Left renal cortex interstitium (tissue), 4 donors: ENCODE results near the gene KREMEN1. TPM values are rescaled to one million over a fixed set of nuclear protein-coding genes. Genes with fewer than 3 reads are reported as not detected.

Experiments used
- DNase-seq, 4 donors: peaks; one replicate each; pipeline ENCODE4 v3.0.0-alpha.2; 2013; ENCODE audit warnings: low read depth in 4 of 4, low spot score in 2 of 4, missing footprints in 1 of 4
- polyA plus RNA-seq, 4 donors: library from polyadenylated mRNA; unstranded; fragments of 120-200 nt; gene quantifications; one replicate each; pipeline ENCODE4 v1.2.1, GENCODE V29; 2013; ENCODE audit not compliant: insufficient read length in 4 of 4

The KREMEN1 gene
- polyA plus RNA-seq, 4 donors = 23.5 to 24.9 (median 24.6) TPM

DNA sequence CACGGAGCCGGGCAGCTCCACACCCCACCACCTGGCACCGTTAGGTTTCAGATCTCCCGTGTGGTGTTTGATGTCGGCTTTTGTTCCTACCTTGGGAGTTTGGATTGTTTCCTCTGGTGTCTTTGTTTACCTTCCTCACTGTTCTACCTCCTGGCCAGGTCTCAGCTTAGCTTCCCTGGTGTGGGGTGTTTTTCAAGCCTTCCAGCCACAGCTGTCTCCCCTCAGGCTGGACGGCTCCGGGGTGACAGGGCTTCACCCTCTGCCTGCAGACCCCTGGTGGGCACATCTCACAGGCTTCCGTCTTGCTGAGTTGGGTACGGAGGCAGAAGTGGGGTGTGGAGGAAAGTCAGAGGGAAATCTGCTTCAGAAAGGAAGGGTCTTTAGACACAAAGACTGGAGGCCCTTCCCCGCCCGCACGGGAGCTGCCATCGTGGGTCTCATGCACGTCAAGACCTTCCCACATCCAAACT lies 73.3 kb downstream of the KREMEN1 start:
- no peak for DNase-seq

DNA sequence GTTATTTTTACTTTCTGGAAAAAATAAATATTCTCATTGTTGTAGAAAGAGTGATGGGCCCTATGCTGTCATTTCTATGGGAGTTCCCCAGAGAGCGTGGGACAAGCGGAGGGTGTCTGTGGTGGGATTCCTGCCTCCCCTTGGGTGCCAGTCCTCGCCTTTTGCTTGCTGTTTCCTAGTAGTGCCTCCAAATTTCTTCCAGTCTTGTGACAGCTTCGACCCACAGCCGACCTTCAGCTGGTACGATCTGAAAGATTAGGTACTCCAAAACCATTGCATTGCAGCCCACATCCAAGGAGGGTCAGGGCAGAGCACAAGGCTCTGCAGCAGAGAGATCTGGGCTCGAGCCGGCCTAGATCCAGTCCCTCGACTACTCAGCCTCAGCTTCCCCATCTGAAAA lies 73.9 kb downstream of the KREMEN1 start:
- DNase-seq = no peak

DNA sequence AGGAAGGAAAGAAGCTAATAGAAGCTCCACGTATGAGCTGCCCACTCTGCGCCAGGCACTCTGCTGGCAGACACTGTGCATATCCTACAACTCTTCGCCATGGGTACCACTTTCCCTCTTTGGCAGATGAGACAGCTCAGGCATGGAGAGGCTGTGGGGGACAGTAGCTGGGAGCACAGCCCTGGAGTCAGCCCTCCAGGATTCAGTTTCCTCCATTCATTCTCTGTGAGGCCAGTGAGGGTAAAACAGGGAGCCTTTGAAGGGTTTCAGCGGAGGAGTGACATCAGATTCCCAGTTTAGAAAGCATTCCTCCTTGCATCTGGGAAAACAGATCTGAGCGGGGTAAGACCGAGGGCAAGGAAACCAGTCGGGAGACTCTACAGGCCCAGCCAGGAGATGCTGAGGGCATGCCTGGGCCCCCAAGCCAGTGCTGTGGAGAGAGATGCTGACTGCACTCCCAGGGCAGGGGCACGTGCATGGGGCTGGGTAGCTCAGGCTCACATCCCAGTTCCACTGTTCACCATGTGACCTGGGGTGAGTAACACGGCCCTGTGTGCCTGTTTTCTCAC lies 74.6 kb downstream of the KREMEN1 start:
- DNase-seq = no peak

- no peak for DNase-seq
These were observed 75.2 kb downstream of the KREMEN1 start for GRCh38 chr22:29148036-29148435.

GRCh38 chr22:29148826-29149225 lies 76.0 kb downstream of the KREMEN1 start:
- no peak for DNase-seq

DNA sequence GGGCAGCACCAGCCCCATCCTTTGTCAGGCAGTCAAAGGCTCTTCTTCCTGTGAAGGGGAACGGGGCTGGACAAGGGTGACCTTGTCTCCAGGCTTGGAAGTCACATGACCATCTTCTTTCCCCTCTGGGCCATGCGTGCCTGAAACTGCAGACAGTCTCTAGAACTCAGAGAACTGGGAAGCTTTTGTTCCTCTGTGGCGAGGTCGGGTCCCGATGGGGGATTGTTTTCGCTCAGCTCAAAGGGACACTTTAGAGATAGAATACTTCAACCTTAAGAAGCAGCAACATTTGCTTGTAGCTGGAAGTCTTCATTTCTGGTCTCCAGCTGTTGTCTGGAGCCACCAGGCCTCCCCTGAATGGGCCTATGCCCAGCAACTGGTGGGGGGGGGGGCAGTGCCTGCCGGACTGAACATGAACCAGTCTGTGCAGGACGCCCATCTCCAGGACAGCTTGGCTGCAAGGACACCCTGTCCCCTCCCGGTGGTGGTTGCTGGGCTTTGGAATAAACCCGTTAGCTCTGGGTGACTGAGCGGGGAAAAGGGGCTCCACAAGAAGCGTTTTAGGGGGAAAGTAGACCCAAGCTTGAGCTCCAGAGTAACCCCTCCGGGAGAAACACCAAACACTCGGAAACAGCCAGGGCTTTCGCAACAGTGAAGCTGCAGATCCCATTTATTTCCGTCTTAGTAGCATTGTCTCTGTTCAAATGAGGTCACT lies 77.2 kb downstream of the KREMEN1 start:
- DNase-seq = no peak

DNA sequence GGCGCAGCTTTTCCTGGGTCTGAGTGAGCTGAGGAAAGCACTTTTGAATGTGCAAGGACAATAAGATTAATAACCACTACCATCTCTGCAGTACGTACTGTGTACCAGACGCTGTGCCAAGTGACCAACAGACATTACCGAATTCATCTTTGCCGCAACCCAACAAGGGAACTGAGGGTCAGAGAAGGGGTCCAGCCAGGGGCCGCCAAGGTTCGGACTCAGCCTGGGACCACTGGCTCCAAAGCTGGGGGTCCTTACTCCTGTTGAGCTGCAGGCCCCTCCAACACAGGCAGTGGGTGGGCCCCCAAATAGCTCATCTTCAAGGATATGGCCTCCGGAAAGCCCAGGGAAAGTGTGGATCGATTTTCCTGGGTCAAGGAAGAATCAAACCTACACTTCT lies 77.9 kb downstream of the KREMEN1 start:
- DNase-seq = no peak

DNA sequence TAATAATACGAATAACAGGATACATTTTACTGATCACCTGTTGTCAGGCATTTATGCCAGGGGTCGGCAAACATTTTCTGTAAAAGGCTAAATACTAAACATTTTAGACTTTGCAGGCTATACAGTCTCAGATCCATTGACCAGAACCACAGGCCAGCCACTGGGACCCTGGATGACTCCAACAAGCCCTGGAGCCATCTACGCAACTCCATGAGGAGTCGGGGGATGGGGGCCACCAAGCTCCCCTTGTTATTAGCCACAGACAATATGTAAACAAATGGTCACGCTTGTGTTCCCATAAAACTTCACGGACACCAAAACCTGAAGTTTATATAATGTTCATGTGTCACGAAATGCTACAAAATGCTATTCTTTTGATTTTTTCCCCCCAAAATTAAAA lies 78.5 kb downstream of the KREMEN1 start:
- no peak for DNase-seq

DNA sequence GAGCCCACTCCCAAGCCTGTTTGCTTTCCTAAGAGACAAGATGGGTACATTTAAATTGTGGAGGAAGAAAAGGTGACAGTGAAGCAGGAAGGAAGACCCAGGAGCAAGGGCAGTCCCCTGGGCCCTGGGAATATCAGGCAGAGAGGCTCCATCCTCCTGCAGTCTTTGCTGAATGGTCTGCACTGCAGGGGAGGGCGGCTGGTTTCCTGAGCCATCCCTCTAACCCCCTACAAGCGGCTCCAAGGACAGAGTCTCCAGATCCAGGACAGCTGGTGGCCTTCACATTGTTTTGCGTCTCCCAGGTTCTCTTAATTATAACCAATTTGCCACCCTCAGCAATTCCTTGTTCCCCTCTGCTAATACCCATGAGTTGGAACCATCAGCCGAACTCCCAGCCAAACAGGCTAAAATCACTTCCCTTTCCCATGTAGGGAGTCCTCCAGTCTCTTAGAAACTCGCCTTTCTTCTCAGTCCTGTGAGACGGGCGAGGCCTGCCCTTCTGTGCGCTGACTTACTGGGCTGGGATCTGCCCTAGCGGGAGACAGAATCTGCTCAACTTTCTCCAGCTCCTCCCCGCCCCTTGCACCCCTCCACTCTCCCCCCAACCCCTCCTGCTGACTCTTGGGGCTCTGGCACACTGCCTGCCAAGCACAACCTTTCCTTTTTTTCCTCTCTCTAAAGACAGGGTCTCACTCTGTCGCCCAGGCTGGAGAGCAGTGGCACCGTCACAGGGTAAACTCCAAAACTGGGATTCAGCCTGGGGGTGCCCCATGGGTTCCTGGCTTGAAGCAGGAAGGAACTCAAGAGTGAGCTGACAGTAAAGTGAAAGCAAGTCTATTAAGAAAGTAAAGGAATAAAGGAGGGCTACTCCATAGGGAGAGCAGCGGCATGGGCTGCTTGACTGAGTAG lies 79.5 kb downstream of the KREMEN1 start:
- no peak for DNase-seq

GRCh38 chr22:29152954-29153719 lies 80.3 kb downstream of the KREMEN1 start:
- DNase-seq = no peak

DNA sequence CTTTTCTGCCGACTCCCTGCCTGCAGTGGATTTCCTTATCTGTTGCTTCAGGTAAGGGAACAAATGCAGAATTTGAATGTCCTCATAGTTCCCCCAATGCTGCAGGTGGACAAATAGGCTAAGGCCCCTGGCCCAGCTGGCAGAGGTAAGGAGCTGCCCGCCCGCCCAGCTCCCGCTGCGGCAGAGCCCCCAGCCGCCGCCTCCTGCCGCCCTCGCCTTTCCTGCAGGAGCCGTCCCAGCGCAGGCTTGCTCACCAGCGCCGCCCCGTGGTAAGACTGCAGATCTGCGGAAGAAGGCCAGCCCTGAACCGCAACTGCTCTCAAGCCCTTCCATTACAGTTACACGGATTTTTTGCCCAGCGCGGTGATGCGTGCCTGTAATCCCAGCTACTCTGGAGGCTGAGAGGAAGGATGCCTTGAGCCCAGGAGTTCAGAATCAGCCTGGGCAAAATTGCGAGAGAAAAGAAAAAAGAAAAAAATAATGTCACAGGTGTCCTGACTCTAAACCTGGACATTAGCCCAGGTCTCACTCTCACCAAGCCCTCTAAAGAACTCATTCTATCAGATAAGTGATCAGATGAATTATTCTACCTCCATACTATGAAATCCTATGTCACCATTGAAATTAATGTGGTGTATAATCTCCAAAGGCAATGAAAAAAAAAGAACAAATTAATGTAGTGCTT lies 81.7 kb downstream of the KREMEN1 start:
- no peak for DNase-seq

DNA sequence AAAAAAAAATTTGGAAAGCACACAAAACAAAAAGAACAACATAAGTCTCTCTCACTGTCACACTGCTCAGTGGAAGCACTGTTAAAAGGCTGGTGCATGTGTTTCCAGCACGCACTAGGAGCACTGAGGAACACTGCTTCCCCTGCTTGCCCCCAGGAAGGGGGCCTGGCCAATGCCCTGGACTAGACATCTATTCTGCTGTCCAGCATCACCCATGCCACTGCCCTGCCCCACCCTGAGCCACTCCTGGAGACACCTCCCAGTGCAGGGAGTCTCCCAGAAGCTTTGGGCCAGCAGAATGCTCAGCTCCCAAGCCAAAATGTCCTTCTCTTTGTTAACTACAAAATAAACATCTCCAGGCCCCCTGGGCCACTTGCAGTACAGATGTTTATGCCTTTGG lies 83.1 kb downstream of the KREMEN1 start:
- no peak for DNase-seq

GRCh38 chr22:29156507-29156906 lies 83.7 kb downstream of the KREMEN1 start:
- DNase-seq = no peak

GRCh38 chr22:29157759-29158535 lies 85.1 kb downstream of the KREMEN1 start:
- DNase-seq = no peak

DNA sequence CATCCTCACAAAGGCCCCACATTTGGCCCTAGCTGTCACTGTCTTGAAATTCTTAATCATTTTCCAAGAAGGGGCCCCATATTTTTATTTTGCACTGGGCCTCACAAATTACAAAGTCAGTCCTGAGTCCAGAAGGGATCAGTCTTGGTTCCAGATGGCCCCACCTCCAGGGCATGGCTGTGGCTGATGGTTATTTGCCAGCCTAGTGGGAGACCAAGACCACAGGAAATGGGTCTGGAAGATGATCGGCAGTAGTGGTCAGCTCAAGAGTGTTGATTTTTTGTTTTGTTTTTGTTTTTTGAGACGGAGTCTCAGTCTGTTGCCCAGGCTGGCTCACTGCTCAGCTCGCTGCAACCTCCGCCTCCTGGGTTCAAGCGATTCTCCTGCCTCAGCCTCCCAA lies 85.7 kb downstream of the KREMEN1 start:
- DNase-seq = no peak

GRCh38 chr22:29163808-29164207 lies 91.0 kb downstream of the KREMEN1 start:
- DNase-seq = no peak

DNA sequence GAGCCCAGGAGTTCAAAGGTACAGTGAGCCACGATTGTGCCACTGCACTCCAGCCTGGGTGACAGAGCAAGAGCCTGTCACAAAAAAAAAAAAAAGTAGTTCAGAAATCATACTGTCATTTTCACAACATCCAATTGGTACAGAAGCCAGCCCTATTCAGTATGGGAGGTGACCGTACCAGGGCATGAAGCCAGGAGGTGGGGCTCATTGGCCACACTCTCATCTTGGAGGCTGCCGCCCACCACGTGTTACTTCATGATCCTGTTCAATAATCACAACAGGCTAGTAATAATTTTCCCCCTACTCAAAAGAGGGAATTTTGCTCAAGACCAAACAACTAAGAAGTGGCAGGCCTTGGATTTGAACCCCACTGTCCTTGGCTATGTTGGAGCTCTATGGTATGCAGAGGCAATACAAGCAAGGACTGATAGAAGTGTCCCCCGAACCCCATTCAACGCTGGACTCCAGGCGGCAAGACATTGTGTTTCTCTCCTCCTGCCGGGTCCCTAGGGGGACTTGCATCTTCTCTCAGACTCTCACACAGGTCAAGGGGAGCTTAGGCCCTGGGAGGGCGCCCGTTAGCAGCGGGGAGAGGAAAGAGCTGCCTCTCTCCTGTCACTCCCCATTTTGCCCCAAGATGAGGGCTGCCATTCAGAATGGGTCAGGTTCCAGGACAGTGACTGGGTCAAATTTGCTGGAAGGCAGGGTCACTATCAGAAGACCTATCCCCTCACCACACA lies 92.7 kb downstream of the KREMEN1 start:
- no peak for DNase-seq

GRCh38 chr22:29166180-29166579 lies 93.3 kb downstream of the KREMEN1 start:
- no peak for DNase-seq
